ENCODE measurements around the gene CGB8.
"Not testable (repeated sequence)": the region's sequence is repeated elsewhere in the genome, so short reads cannot be mapped to it uniquely, and the experiment has no call there.

The CGB8 gene

GRCh38 chr19:49064029-49064629 is 15.2 kb upstream of the CGB8 start:
- no peak overlapping the region; the same call in 1 of the 2 replicates for H3K27ac ChIP-seq
- no peak for TF ChIP-seq ZFX (IDR thresholded peaks at IDR 0.05)
- TF ChIP-seq CTCF (conservative IDR thresholded peaks at IDR 0.05), result no peak

- no peak for TF ChIP-seq ZFX (IDR thresholded peaks at IDR 0.05)
- TF ChIP-seq CTCF (conservative IDR thresholded peaks at IDR 0.05), result no peak
- H3K27ac ChIP-seq, result no peak overlapping the region
These were observed 12.5 kb upstream of the CGB8 start for GRCh38 chr19:49061445-49061844.

- no peak for TF ChIP-seq ZFX (IDR thresholded peaks at IDR 0.05)
- TF ChIP-seq CTCF (conservative IDR thresholded peaks at IDR 0.05), result no peak
- H3K27ac ChIP-seq, result no peak overlapping the region
These were observed 12.1 kb upstream of the CGB8 start for GRCh38 chr19:49061000-49061399.

GRCh38 chr19:49059053-49059452 is 10.1 kb upstream of the CGB8 start:
- TF ChIP-seq CTCF (conservative IDR thresholded peaks at IDR 0.05) (no peak), ZFX (IDR thresholded peaks at IDR 0.05) (no peak)
- H3K27ac ChIP-seq, result no peak overlapping the region

- no peak for TF ChIP-seq ZFX (IDR thresholded peaks at IDR 0.05)
- TF ChIP-seq CTCF (conservative IDR thresholded peaks at IDR 0.05), result no peak
- H3K27ac ChIP-seq, result no peak overlapping the region
These were observed 9.7 kb upstream of the CGB8 start for GRCh38 chr19:49058562-49058961.

- H3K27ac ChIP-seq, result no peak within 1 kb of the TSS; the same call in 1 of the 2 replicates
- TF ChIP-seq CTCF (conservative IDR thresholded peaks at IDR 0.05) (no peak), ZFX (IDR thresholded peaks at IDR 0.05) (no peak)
These were observed 8.8 kb upstream of the CGB8 start, which contains the start of gene CGB7 for GRCh38 chr19:49057636-49058234. TSS of gene CGB7 (minus strand) at chr19:49057749. CDS start at chr19:49055375, 2,374 bp downstream.

GRCh38 chr19:49056902-49057596 is 8.1 kb upstream of the CGB8 start:
- not testable (repeated sequence) for H3K27ac ChIP-seq

Measured in C4-2B (cell line).